Loucy (cell line): ENCODE measurements around the gene KCNN3.

Source experiments
- CTCF ChIP-seq: fragments of 200-600 bp; sonication (generic); conservative IDR thresholded peaks from 2 replicates; pipeline ENCODE4 v1.5.1; 2014; ENCODE audit warnings: mild to moderate bottlenecking, antibody characterized with exemption, low read length
- EZH2phosphoT487 ChIP-seq: fragments of 200-600 bp; IDR thresholded peaks from 2 replicates; pipeline ENCODE4 v1.6.1; 2018; ENCODE audit warnings: antibody characterized with exemption, mild to moderate bottlenecking, moderate library complexity, borderline replicate concordance

GRCh38 chr1:154657556-154657955, 212.5 kb downstream of the KCNN3 start:
- TF ChIP-seq CTCF (no peak), EZH2phosphoT487 (no peak)
